ENCODE measurements around the gene NKG7.

DNA sequence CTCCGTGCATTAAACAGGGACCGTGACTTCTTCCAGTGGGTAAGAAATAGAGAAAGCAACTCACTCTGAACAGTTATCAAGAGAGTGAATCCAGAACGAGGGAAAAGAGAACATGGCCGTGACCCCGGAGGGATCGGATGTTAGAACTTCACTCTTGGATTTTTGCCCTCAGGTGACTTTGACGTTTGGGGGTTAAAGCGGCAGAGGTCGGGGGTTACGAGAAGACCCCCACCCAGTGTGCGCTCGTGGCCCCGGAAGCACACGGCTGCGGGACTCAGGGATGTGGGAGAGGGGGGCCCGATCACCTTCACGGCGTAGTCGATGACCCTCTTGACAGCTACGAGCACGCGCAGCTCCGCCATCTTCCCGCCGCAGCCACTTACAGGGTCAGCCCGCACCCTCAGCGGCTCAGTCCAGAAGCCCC lies 6.5 kb downstream of the NKG7 start, which contains the start of gene ETFB:
- TF ChIP-seq, protein P1, sequence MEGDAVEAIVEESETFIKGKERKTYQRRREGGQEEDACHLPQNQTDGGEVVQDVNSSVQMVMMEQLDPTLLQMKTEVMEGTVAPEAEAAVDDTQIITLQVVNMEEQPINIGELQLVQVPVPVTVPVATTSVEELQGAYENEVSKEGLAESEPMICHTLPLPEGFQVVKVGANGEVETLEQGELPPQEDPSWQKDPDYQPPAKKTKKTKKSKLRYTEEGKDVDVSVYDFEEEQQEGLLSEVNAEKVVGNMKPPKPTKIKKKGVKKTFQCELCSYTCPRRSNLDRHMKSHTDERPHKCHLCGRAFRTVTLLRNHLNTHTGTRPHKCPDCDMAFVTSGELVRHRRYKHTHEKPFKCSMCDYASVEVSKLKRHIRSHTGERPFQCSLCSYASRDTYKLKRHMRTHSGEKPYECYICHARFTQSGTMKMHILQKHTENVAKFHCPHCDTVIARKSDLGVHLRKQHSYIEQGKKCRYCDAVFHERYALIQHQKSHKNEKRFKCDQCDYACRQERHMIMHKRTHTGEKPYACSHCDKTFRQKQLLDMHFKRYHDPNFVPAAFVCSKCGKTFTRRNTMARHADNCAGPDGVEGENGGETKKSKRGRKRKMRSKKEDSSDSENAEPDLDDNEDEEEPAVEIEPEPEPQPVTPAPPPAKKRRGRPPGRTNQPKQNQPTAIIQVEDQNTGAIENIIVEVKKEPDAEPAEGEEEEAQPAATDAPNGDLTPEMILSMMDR (conservative IDR thresholded peaks at IDR 0.05; ENCODE audit: low read depth, low read length), result no peak
- no peak for TF ChIP-seq EZH2phosphoT487 (IDR thresholded peaks at IDR 0.05; ENCODE audit: borderline replicate concordance, low read length)
- no peak for TF ChIP-seq EZH2 (IDR thresholded peaks at IDR 0.05; ENCODE audit: low read length, unreplicated experiment)

Data from PC-3 (cell line).